Activated B cell treated with CpG ODN at 0.5 μM for 24 hours (primary cell): ENCODE measurements around the gene BPIFA1. TPM values are rescaled to one million over a fixed set of nuclear protein-coding genes. Genes with fewer than 3 reads are reported as not detected.

Experiments
- ATAC-seq: fragments of 200-7000 bp; cut with Tn5 transposase; one replicate; pipeline ENCODE4 v1.10.0; 2021; ENCODE audit warnings: low read depth, mild to moderate bottlenecking, moderate library complexity
- CTCF ChIA-PET: fragments of 350-600 bp; sonication (Branson Sonifier 250); formaldehyde crosslinking; loops from one replicate; lab custom pipeline; 2021; ENCODE audit warnings: antibody characterized with exemption; lab: Charles Lee
- POLR2A ChIA-PET: fragments of 350-600 bp; sonication (Branson Sonifier 250); formaldehyde crosslinking; loops from one replicate; lab custom pipeline; 2021; ENCODE audit warnings: antibody characterized with exemption; lab: Charles Lee
- DNase-seq: peaks from one replicate; pipeline ENCODE4 v3.0.0; 2022
- H3K27ac Mint-ChIP-seq: one replicate; pipeline ENCODE4 v1.8.0; 2020; ENCODE audit warnings: mixed read lengths
- H3K27me3 Mint-ChIP-seq: one replicate; pipeline ENCODE4 v1.8.0; 2021; ENCODE audit warnings: mixed read lengths
- H3K36me3 Mint-ChIP-seq: one replicate; pipeline ENCODE4 v1.8.0; 2021; ENCODE audit warnings: low read depth, mixed read lengths
- H3K4me1 Mint-ChIP-seq: one replicate; pipeline ENCODE4 v1.8.0; 2021; ENCODE audit warnings: mixed read lengths
- H3K4me3 Mint-ChIP-seq: one replicate; pipeline ENCODE4 v1.8.0; 2020; ENCODE audit warnings: mild to moderate bottlenecking, mixed read lengths
- H3K9me3 Mint-ChIP-seq: one replicate; pipeline ENCODE4 v1.8.0; 2020; ENCODE audit warnings: mixed read lengths
- CTCF ChIP-seq: fragments of 200-600 bp; IDR thresholded peaks from one replicate; pipeline ENCODE4 v1.8.0; 2022; ENCODE audit warnings: antibody characterized with exemption, mild to moderate bottlenecking
- intact Hi-C: fragments of 100-400 bp; cut with micrococcal nuclease; formaldehyde crosslinking; loops from one replicate; pipeline ENCODE4 v1.15.1; 2024
- total RNA-seq: library from RNA; stranded (reverse); gene quantifications from 2 replicates; pipeline ENCODE4 v1.2.3, GENCODE V29; 2022

BPIFA1 gene
- total RNA-seq, 1 donor from 2014 or later: not detected

GRCh38 chr20:33255005-33255404, 19.2 kb downstream of the BPIFA1 start:
- intact Hi-C loops: no loop called here
- ChIA-PET POLR2A (no interaction called here), CTCF (no interaction called here)
- DNase-seq: no peak
- H3K27ac Mint-ChIP-seq: no peak overlapping the region
- H3K4me3 Mint-ChIP-seq: no peak overlapping the region
- no peaks in the 10 kb centered on the region for H3K36me3 Mint-ChIP-seq
- peaks cover 2% of the 10 kb centered on the region for H3K9me3 Mint-ChIP-seq
- H3K27me3 Mint-ChIP-seq: peaks cover 18% of the 10 kb centered on the region
- TF ChIP-seq CTCF: no peak
- H3K4me1 Mint-ChIP-seq: no peaks in the 10 kb centered on the region
- ATAC-seq: no peak

- H3K9me3 Mint-ChIP-seq: peaks cover 2% of the 10 kb centered on the region
- H3K27ac Mint-ChIP-seq: no peak overlapping the region
- POLR2A ChIA-PET: no interaction called here
- CTCF ChIA-PET: no interaction called here
- intact Hi-C loops: no loop called here
- ATAC-seq (no peak), DNase-seq (no peak)
- peaks cover 25% of the 10 kb centered on the region for H3K27me3 Mint-ChIP-seq
- H3K4me3 Mint-ChIP-seq: no peak overlapping the region
- TF ChIP-seq CTCF: no peak
- no peaks in the 10 kb centered on the region for H3K36me3 Mint-ChIP-seq
- H3K4me1 Mint-ChIP-seq: no peaks in the 10 kb centered on the region
Measured at GRCh38 chr20:33257237-33257636, 21.4 kb downstream of the BPIFA1 start.

GRCh38 chr20:33259371-33259770, 23.6 kb downstream of the BPIFA1 start:
- H3K36me3 Mint-ChIP-seq: no peaks in the 10 kb centered on the region
- intact Hi-C loops: no loop called here
- no peak overlapping the region for H3K4me3 Mint-ChIP-seq
- ChIA-PET CTCF (no interaction called here), POLR2A (no interaction called here)
- peaks cover 1% of the 10 kb centered on the region for H3K9me3 Mint-ChIP-seq
- ATAC-seq (no peak), DNase-seq (no peak)
- TF ChIP-seq CTCF: no peak
- peaks cover 30% of the 10 kb centered on the region for H3K27me3 Mint-ChIP-seq
- H3K4me1 Mint-ChIP-seq: no peaks in the 10 kb centered on the region
- H3K27ac Mint-ChIP-seq: no peak overlapping the region

- Mint-ChIP-seq H3K27me3 (peaks cover 29% of the 10 kb centered on the region), H3K36me3 (no peaks in the 10 kb centered on the region), H3K9me3 (no peaks in the 10 kb centered on the region), H3K4me3 (no peak overlapping the region), H3K4me1 (no peaks in the 10 kb centered on the region), H3K27ac (no peak overlapping the region)
- intact Hi-C loops: no loop called here
- no peak for TF ChIP-seq CTCF
- CTCF ChIA-PET: no interaction called here
- POLR2A ChIA-PET: no interaction called here
- DNase-seq (no peak), ATAC-seq (no peak)
Measured at GRCh38 chr20:33261465-33261864, 25.7 kb downstream of the BPIFA1 start.

GRCh38 chr20:33262658-33263065, 26.9 kb downstream of the BPIFA1 start:
- no peaks in the 10 kb centered on the region for H3K9me3 Mint-ChIP-seq

More at GRCh38 chr20:33262658-33263065, 26.9 kb downstream of the BPIFA1 start:
- DNase-seq (no peak), ATAC-seq (no peak)
- POLR2A ChIA-PET: no interaction called here
- no peak for TF ChIP-seq CTCF
- CTCF ChIA-PET: no interaction called here
- Mint-ChIP-seq H3K36me3 (no peaks in the 10 kb centered on the region), H3K27me3 (peaks cover 31% of the 10 kb centered on the region), H3K4me1 (no peaks in the 10 kb centered on the region), H3K4me3 (no peak overlapping the region), H3K27ac (no peak overlapping the region)
- intact Hi-C loops: no loop called here
